HepG2 (cell line): ENCODE results near the gene GLIS2. TPM values are rescaled to one million over a fixed set of nuclear protein-coding genes. Genes with fewer than 3 reads are reported as not detected.

ENCODE experiments used
- AFF4 ChIP-seq: sonication (generic); formaldehyde crosslinking; IDR thresholded peaks from 2 replicates; pipeline ENCODE4 v1.4.0; 2020; ENCODE audit warnings: missing genetic modification reagents
- CBX2 ChIP-seq, 2 experiments: fragments of 200-600 bp in 1 of 2; sonication (generic); formaldehyde crosslinking in 1 of 2; IDR thresholded peaks; 2 replicates each; pipeline versions ENCODE4 v1.7.0 to v1.8.1; 2018 to 2022; ENCODE audit warnings: low read depth in 2 of 2, low read length in 1 of 2, mild to moderate bottlenecking in 1 of 2, missing genetic modification reagents in 1 of 2
- DNMT1 ChIP-seq: sonication (generic); formaldehyde crosslinking; IDR thresholded peaks from 2 replicates; pipeline ENCODE4 v1.5.1; 2020; ENCODE audit warnings: mild to moderate bottlenecking, missing genetic modification reagents
- IRF1 ChIP-seq: sonication (generic); formaldehyde crosslinking; IDR thresholded peaks from 2 replicates; pipeline ENCODE4 v1.4.0; 2020; ENCODE audit warnings: low read depth, mild to moderate bottlenecking, missing genetic modification reagents
- KMT2A ChIP-seq: sonication (generic); formaldehyde crosslinking; IDR thresholded peaks from 2 replicates; pipeline ENCODE4 v1.4.0; 2020; ENCODE audit warnings: missing genetic modification reagents
- MLXIP ChIP-seq: sonication (generic); formaldehyde crosslinking; IDR thresholded peaks from 2 replicates; pipeline ENCODE4 v1.9.0; 2021; ENCODE audit warnings: missing genetic modification reagents, borderline replicate concordance
- MTF1 ChIP-seq: sonication (generic); formaldehyde crosslinking; IDR thresholded peaks from 2 replicates; pipeline ENCODE4 v1.5.0; 2020; ENCODE audit warnings: missing genetic modification reagents
- NFYB ChIP-seq: sonication (generic); formaldehyde crosslinking; IDR thresholded peaks from 2 replicates; pipeline ENCODE4 v1.4.0; 2020; ENCODE audit warnings: missing genetic modification reagents
- SP1 ChIP-seq, 2 experiments: fragments of 450-650 bp in 1 of 2; sonication (generic) in 1 of 2; formaldehyde crosslinking in 1 of 2; IDR thresholded peaks; 2 replicates each; pipeline versions ENCODE4 v1.4.0 to v1.6.1; 2016 to 2020; ENCODE audit warnings: missing genetic modification reagents in 1 of 2
- U2AF2 ChIP-seq: fragments of 200-400 bp; formaldehyde crosslinking; IDR thresholded peaks from 2 replicates; pipeline ENCODE4 v1.6.1; 2017; ENCODE audit warnings: low read depth, mild to moderate bottlenecking, low read length
- ZFYVE20 ChIP-seq: sonication (generic); formaldehyde crosslinking; IDR thresholded peaks from 2 replicates; pipeline ENCODE4 v1.8.0; 2023; ENCODE audit warnings: low read depth, mild to moderate bottlenecking, moderate library complexity, missing genetic modification reagents, borderline replicate concordance
- ZNF17 ChIP-seq: sonication (generic); formaldehyde crosslinking; IDR thresholded peaks from 2 replicates; pipeline ENCODE4 v1.5.0; 2020; ENCODE audit warnings: mild to moderate bottlenecking, missing genetic modification reagents
- ZNF362 ChIP-seq: sonication (generic); formaldehyde crosslinking; IDR thresholded peaks from 2 replicates; pipeline ENCODE4 v1.4.0; 2020; ENCODE audit warnings: missing genetic modification reagents, mild to moderate bottlenecking, borderline replicate concordance
- ZNF577 ChIP-seq: sonication (generic); formaldehyde crosslinking; IDR thresholded peaks from 2 replicates; pipeline ENCODE4 v1.4.0; 2020; ENCODE audit warnings: mild to moderate bottlenecking, low read depth, missing genetic modification reagents, borderline replicate concordance
- ZNF589 ChIP-seq: sonication (generic); formaldehyde crosslinking; conservative IDR thresholded peaks from 2 replicates; pipeline ENCODE4 v1.8.0; 2022; ENCODE audit warnings: mild to moderate bottlenecking, moderate library complexity, missing genetic modification reagents
- ZNF672 ChIP-seq: sonication (generic); formaldehyde crosslinking; IDR thresholded peaks from 2 replicates; pipeline ENCODE4 v1.8.1; 2022; ENCODE audit warnings: missing genetic modification reagents
- ZNF674 ChIP-seq: sonication (generic); formaldehyde crosslinking; IDR thresholded peaks from 2 replicates; pipeline ENCODE4 v1.5.0; 2020; ENCODE audit warnings: low read depth, mild to moderate bottlenecking, missing genetic modification reagents
- ZNF749 ChIP-seq: sonication (generic); formaldehyde crosslinking; IDR thresholded peaks from 2 replicates; pipeline ENCODE4 v1.8.0; 2022; ENCODE audit warnings: mild to moderate bottlenecking, missing genetic modification reagents, moderate library complexity, borderline replicate concordance
- ZNF776 ChIP-seq: sonication (generic); formaldehyde crosslinking; IDR thresholded peaks from 2 replicates; pipeline ENCODE4 v1.4.0; 2020; ENCODE audit warnings: mild to moderate bottlenecking, missing genetic modification reagents
- polyA plus RNA-seq, 8 experiments: library from polyadenylated mRNA; depleted of rRNA in 3 of 8; stranded (reverse) in 7 of 8; unstranded in 1 of 8; fragments of >200 nt; fragmentation: Illumina TruSeq in 4 of 8; extraction: Trizol in 4 of 8; gene quantifications; 2 replicates each; pipeline versions ENCODE4 v1.2.1 to v1.2.3, GENCODE V29; 2011 to 2016; ENCODE audit warnings: low read depth in 4 of 8, missing spikeins in 1 of 8, mixed read lengths in 1 of 8; ENCODE audit not compliant: insufficient read depth in 1 of 8
- total RNA-seq, 5 experiments: library from RNA; depleted of rRNA; stranded (reverse); fragments of >200 nt; fragmentation: Illumina TruSeq; extraction: Trizol; gene quantifications; 2 replicates each; pipeline ENCODE4 v1.2.3, GENCODE V29; 2016; ENCODE audit warnings: low read depth in 1 of 5

The GLIS2 gene
- total and polyA plus RNA-seq, 2 of the 13 experiments (the other 11 are each of a cell fraction or from before 2014, with no cell fraction given): 0.28 to 0.29 TPM

GRCh38 chr16:4290236-4290830 is 25.5 kb upstream of the GLIS2 start (continued):
- TF ChIP-seq ZNF749 (CRISPR knock-in tag): no peak
- TF ChIP-seq MLXIP (CRISPR knock-in tag): no peak
- no peak for TF ChIP-seq DNMT1
- TF ChIP-seq ZNF589 (CRISPR knock-in tag): no peak
- no peak for TF ChIP-seq ZNF577
- no peak for TF ChIP-seq ZFYVE20 (CRISPR knock-in tag)
- TF ChIP-seq U2AF2: no peak
- no peak for TF ChIP-seq CBX2 (IDR thresholded peaks at IDR 0.05; ENCODE audit: low read depth, low read length)
- TF ChIP-seq CBX2 (CRISPR knock-in tag; IDR thresholded peaks at IDR 0.05; ENCODE audit: low read depth): no peak
- no peak for TF ChIP-seq ZNF17 (CRISPR knock-in tag)
- peak; percentile 54; the same call in 1 of the 2 replicates for TF ChIP-seq ZNF362 (CRISPR knock-in tag)
- TF ChIP-seq KMT2A (CRISPR knock-in tag): no peak
- TF ChIP-seq IRF1: no peak
- TF ChIP-seq AFF4 (CRISPR knock-in tag): no peak
- no peak for TF ChIP-seq ZNF674 (CRISPR knock-in tag)
- no peak for TF ChIP-seq SP1 (IDR thresholded peaks at IDR 0.05)
- no peak for TF ChIP-seq SP1 (CRISPR knock-in tag; IDR thresholded peaks at IDR 0.05)
- no peak for TF ChIP-seq ZNF776 (CRISPR knock-in tag)
- no peak for TF ChIP-seq MTF1
- TF ChIP-seq ZNF672 (CRISPR knock-in tag): no peak
- no peak for TF ChIP-seq NFYB (CRISPR knock-in tag)
